Dermis blood vessel endothelial cell (primary cell): ENCODE data around the gene TAF8. TPM values are rescaled to one million over a fixed set of nuclear protein-coding genes. Genes with fewer than 3 reads are reported as not detected.
"Not testable (repeated sequence)": the region's sequence is repeated elsewhere in the genome, so short reads cannot be mapped to it uniquely, and the experiment has no call there.

ENCODE experiments used
- DNase-seq: peaks from one replicate; pipeline ENCODE4 v3.0.0; 2010
- total RNA-seq: library from RNA; depleted of rRNA; stranded (reverse); fragments of >200 nt; gene quantifications from 2 replicates; pipeline ENCODE4 v1.2.3, GENCODE V29; 2014

TAF8 gene
- 19.1 and 20.3 TPM in 2 replicates for total RNA-seq

GRCh38 chr6:42050297-42051267 lies at the start of gene TAF8:
TAF8 (plus strand) TSS chr6:42050524; CDS start chr6:42050542, 18 bp downstream.
- peak; percentile 94 for DNase-seq

DNA sequence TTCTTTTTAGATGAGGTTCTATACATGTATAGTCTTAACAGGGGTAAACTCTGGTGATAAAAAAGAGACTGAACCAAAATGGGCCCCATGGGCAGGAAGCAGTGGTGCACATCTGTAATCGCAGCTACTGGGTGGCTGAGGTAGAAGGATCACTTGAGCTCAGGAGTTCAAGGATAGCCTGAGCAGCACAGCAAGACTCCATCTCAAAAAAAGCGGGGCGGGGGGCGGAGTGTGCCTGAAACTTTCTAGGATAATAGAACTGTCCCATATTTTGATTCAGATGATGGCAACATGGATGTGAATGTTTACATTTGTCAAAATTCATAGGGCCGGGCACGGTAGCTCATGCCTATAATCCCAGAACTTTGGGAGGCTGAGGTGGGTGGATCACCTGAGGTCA lies 48.8 kb upstream of the TAF8 start:
- no peak for DNase-seq

DNA sequence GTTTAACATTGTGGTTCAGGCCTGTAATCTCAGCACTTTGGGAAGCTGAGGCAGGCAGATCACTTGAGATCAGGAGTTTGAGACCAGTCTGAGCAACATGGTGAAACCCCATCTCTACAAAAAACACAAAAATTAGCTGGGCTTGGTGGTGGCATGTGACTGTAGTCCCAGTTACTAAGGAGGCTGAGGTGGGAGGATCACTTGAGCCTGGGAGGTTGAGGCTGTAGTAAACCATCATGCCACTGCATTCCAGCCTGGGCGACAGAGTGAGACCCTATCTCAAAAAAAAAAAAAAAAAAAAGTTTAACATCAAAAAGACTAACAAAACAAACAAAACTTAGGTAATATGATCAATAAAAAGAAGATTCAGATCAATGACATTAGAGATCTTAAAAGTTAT lies 46.7 kb upstream of the TAF8 start:
- DNase-seq = not testable (repeated sequence)

- DNase-seq = no peak
Measured at GRCh38 chr6:42007286-42008137, 42.8 kb upstream of the TAF8 start.

- not testable (repeated sequence) for DNase-seq
Measured at GRCh38 chr6:42008138-42008528, 42.2 kb upstream of the TAF8 start.

- DNase-seq = no peak
Measured at GRCh38 chr6:42009844-42010184, 40.5 kb upstream of the TAF8 start.

DNA sequence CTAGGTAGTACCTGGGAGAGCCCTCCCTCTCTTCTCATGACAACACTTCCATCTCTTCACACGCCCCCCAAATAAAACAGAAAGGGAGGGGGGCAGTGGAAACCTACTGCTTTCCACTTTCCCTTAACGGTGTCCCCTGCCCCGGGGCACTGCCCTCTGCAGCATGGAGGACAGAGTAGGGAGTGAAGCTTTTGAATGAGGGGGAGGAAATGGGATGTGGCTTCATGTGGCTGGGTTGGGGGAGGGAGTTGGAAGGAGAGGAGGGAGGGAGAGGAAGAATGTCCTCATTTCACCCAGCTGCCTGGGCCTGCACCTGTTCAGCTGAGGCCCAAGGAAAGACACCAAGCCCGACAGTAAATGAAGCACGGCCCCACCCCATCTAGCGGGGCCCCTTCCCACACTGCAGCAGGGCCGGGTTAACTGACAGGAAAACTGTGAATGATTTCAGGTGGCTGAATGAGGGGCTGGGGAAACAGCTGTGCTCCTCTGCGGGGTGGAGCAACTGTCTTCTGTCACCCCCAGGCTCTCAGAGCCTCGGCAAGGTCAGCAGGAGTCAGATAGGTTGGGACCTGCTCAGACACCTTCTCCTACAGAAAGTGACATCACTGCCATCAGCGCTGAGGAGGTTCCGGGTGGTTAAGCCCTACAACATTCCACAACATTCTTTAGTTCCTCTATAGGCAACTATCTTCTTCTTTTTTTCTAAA lies 40.0 kb upstream of the TAF8 start:
- peak; percentile 19 for DNase-seq

DNA sequence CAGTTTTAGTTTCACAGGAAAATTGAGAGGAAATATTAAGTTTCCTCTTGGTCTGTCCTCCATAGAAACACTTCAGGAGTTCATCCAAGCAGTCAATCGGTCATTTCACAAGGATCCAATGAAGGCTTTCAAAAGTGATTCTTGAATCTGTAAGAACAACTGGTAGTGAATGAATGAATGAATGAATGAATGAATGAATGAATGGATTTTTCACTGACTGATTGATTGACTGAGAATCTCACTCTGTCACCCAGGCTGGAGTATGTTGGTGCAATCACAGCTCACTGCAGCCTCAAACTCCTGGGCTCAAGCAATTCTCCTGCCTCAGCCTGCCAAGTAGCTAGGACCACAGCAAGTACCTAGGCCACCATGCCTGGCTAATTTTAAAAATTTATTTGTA lies 39.4 kb upstream of the TAF8 start:
- DNase-seq = no peak

DNA sequence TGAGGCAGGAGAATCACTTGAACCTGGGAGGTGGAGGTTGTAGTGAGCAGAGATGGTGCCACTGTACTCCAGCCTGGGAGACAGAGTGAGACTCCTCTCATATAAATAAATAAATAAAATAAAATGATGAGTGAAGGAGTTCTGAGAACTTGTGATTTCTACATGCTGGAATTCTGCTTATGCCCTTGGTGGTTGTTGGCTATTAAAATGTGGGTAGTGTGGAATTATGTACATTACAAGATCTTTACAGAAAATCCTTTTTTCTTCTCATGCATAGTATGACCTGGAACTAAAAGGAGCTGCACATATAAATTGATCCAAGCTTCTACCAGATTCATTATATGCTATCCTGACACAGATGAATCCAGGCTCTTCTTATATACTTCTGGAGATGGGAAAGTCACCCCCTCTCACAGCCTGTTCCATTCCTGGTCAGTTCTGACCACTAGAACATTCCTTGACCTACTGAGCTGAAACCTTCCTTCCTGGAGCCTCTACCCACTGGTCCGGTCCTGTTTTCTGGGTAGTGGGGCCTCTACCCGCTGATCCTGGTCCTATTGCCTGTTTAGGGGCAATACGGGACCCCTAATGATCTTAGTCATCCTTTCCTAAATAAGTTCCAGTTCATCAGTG lies 37.7 kb upstream of the TAF8 start:
- no peak for DNase-seq

DNA sequence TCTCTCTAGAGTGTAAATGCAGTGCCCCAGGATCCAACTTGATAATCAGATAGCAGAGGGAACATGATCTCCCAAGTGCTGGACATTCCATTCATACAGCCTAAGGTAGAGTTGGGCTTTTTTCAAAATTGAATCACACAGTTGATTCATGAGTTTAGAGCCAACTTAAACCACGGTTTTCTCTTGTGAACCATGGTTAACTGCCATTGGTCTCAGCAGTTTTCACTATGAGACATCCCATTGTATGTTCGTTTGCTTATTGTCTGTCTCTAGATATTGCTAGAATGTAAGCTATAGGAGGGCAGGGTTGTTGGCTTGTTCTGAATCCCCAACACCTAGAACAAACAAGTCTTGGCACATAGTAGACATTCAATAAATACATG lies 37.2 kb upstream of the TAF8 start:
- no peak for DNase-seq

- DNase-seq = peak; percentile 28
Measured at GRCh38 chr6:42017021-42017643, 33.2 kb upstream of the TAF8 start.

DNA sequence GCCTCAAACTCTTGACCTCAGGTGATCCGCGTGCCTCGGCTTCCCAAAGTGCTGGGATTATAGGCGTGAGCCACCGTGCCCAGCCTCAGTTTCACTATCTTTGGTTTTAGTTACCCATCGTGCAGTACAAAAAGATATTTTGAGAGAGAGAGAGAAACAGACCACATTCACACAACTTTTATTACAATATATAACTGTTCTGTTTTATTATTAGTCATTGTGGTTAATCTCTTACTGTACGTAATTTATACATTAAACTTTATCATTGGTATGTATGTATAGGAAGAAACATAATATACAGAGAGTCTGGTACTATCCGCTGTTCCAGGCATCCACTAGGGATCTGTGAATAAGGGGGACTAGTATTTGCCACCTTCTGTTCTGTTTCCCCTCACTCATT lies 29.4 kb upstream of the TAF8 start:
- DNase-seq = no peak

DNA sequence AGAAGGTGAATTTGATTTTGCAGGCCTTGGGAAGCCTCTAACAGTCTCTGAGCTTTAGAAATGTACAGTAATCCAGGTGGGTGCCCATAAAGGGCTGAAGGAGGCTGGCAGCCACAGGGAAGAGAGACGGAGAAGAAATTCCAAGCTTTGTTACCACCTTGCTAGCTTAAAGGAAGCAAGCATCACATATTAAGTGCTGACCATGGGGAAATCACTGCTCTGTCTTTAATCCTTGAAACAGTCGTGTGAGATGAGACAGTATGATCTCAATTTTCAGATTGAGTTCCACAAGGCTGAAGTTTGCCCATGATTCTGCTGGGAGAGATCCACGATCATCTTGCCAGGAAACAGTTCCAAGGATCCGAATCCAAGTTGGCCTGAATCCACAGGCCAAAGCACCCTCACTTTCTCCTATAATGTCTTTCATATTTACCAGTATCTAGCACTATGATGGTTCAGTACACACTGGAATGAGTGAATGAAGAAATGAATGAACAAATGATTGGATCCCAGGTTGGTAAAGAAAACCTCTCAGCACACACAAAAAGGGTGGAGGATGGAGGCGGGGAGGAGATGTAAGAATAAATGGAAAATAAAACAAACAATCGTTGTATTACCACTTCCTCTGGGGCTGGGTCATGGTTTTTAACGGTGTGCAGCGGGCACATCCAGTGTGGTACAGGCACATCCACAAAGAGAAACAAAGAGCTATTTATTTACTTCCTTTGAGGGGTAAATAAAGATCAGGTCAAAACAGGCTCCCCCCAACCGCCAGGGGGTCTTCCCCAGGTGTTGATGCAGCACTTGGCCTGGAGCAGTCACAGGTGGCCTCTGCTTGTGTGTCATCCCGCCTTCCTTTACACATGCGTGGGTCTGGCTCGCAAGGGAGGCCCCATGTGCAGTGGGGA lies 28.2 kb upstream of the TAF8 start:
- DNase-seq = no peak

DNA sequence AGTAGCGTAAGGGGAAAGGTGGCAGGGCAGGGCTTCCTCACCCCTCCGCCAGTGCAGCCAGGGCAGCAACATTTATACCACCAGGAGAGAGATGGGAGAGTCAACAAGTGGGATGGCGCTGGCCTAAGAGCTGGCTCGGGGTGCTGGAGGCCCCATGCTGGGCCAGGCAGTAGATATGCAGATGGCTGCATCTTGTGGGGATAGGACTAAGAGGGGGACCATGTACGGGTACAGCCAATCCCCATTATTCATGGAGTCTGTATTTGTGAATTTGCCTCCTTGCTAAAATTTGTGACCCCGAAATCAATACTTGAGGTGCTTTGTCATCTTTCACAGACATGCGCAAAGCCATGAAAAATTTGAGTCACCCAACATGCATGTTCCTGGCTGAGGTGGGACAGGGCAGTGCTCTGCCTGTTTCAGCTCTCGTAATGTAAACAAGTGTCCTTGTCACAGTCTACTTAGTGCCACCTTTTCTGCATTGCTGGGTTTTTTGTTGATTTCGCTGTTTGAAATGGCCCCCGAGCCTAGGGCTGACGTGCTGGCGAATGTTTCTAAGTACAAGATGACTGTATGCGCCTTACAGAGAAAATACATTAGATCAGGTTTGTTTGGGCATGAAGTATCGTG lies 27.5 kb upstream of the TAF8 start:
- no peak for DNase-seq

DNA sequence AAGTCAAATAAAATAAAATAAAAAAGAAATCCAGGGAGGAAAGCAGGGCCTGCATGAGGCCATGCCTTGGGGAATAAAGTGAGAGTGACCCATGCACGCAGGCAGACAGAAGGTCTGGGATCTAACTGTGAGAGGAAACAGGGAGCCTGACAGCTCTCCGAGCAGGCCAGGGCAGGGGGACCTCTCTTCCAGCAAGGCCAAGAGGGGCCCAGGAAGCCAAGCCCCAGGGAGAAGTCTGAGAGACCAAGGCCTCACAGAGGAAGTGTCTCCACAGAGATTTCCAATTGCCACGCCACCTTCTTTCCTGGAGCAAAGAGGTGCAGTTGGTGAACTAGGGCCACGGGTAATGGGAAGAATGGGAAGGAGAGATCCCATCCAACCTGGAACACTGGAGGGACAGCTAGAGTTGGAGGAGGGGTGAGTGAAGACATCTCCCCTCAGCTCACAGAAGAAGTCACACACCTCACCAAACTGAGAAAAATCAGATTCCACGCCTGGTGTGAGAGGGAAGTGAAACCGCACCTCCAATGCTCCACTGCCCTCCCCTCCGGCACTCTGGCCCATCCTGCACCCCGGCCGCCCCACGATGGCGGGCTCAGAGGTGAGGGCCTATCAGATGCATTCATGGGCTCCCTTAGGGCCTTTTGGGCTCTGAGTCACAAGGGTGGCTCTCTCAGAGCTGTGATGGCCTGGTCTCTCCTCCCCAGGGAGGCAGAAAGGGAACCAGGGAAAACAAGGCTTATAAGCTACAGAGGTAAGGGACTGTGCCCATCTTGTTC lies 25.1 kb upstream of the TAF8 start:
- no peak for DNase-seq

DNA sequence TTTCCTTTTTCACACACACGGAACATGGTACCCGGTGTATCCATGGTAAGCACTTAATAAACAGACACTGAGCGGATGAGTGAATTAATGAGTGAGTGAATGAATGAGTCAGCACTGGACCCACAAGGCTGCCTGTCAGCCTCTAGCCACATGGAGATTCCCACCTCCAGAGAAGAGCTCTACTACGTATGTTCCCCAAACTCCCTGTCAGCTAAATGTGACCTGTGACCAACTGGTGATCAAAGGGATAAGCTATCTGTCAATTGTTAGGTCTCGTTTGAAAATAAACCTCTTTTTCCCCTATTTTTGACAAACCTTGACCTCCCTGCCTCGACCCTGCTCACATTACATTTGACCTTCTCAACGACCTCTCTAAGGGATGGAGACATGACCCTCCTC lies 24.5 kb upstream of the TAF8 start:
- no peak for DNase-seq

DNA sequence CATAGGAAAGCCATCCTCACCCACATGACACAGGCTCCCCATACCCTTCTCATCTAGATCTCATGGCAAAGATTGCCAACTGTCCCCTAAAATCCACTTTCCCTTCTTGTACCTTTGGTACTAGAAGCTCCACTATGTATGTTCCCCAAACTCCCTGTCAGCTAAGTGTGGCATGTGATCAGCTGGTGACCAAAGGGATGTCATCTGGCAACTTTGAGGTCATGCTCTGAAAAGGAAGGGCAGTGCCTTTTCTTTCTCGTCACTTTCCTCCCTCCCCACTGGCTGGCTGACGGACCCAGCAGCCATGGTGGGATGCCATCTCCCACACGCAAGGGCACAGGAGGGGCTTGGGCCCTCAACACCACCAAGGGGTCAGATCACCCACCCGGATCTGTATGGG lies 23.8 kb upstream of the TAF8 start:
- DNase-seq = no peak

GRCh38 chr6:42028234-42029061 lies 21.9 kb upstream of the TAF8 start:
- peak; percentile 90 for DNase-seq
